Ectodermal cell (in vitro differentiated cells): ENCODE results near the gene ITGB8.

Experiments used
- H3K27ac ChIP-seq: 2 replicates; pipeline ENCODE4 v1.7.0; 2013; ENCODE audit warnings: mild to moderate bottlenecking, low read depth, low read length; ENCODE audit not compliant: insufficient read depth, poor library complexity, severe bottlenecking
- H3K27me3 ChIP-seq: 2 replicates; pipeline ENCODE4 v1.7.0; 2013; ENCODE audit warnings: mild to moderate bottlenecking, low read length; ENCODE audit not compliant: insufficient read depth, control insufficient read depth, poor library complexity, severe bottlenecking
- H3K36me3 ChIP-seq: one replicate; pipeline ENCODE4 v1.7.0; 2013; ENCODE audit warnings: low read length; ENCODE audit not compliant: control insufficient read depth, insufficient read depth
- H3K4me1 ChIP-seq: one replicate; pipeline ENCODE4 v1.7.0; 2013; ENCODE audit warnings: low read length; ENCODE audit not compliant: control insufficient read depth, insufficient read depth
- H3K4me3 ChIP-seq: 2 replicates; pipeline ENCODE4 v1.7.0; 2013; ENCODE audit warnings: low read depth, low read length, control low read depth; ENCODE audit not compliant: insufficient read depth
- H3K9me3 ChIP-seq: 2 replicates; pipeline ENCODE4 v1.7.0; 2013; ENCODE audit warnings: mild to moderate bottlenecking, low read length, moderate library complexity; ENCODE audit not compliant: control insufficient read depth
- WGBS, 2 experiments: methylation state at CpG; one replicate each; pipeline ENCODE4 v1.1.7; 2013; ENCODE audit warnings: missing lambda C conversion rate in 2 of 2; 5-methylcytosine and 5-hydroxymethylcytosine counted together

The ITGB8 gene

DNA sequence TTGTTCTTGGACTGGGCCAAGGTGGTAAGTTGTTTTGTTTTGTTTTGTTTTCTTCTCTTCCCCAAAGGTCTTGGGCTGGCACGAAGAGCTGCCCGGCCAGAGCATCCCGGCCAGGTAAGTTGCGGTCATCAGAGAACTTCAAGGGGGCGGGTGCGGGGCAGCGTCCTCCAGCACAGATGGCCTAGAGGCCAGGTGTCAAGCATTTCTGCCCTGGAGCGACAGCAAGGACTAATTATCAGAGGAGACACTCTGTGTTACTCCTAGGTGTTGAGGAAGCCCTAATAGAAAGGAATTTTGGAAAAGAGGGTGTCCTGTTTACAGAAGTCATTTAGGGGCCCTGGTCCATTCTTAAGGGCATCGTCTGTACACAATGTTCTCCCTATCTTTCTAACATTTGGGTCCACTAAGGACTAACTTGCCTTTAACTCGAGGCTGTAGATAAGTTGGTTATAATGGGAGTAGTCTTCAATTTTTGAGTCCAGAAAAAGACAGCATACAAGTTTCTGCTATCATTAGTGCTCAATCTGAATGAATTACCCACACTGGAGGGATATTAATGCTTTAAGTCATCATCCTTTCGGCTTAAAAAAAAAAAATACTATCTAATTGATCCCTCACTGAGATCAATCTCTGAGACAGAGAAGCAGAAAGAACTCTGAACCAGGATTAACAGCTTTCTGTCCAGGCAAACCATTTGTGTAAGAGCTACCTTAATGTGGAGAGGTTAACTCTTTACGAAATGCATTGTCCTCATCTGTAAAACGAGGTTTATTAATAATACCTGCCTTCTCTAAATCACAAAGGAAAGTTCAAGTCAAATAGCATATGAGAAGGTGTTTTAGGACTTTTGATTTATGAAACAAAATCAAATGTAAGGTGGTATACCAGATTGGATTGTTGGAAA lies 1.5 kb downstream of the ITGB8 start:
- Histone ChIP-seq H3K4me1 (no peaks in the 10 kb centered on the region), H3K27me3 (peaks cover 5% of the 10 kb centered on the region), H3K27ac (peak overlapping the region; percentile 99), H3K9me3 (no peaks in the 10 kb centered on the region), H3K36me3 (no peaks in the 10 kb centered on the region), H3K4me3 (peak overlapping the region; percentile 80)
- 17 to 25% methylated on average over 10 to 13 of the region's 13 CpGs for WGBS, 2 experiments

DNA sequence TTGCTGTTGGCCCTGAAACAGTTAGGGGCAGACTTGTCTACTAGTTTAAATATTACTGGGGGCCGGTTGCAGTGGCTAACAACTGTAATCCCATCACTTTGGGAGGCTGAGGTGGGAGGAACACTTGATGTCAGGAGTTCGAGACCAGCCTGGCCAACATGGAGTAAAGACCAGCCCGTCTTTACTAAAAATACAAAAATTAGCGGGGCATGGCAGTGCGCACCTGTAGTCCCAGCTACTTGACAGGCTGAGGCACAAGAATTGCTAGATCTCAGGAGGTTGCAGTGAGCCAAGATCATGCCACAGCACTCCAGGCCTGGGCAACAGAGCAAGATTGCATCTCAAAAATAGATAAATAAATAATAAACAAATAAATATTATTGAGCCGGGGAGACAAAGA lies 7.6 kb downstream of the ITGB8 start:
- Histone ChIP-seq H3K27me3 (no peaks in the 10 kb centered on the region), H3K4me1 (peaks cover 14% of the 10 kb centered on the region), H3K4me3 (no peak overlapping the region), H3K36me3 (no peaks in the 10 kb centered on the region), H3K9me3 (no peaks in the 10 kb centered on the region), H3K27ac (no peak overlapping the region)
- 92 to 97% methylated on average over 5 to 6 of the region's 6 CpGs for WGBS, 2 experiments

DNA sequence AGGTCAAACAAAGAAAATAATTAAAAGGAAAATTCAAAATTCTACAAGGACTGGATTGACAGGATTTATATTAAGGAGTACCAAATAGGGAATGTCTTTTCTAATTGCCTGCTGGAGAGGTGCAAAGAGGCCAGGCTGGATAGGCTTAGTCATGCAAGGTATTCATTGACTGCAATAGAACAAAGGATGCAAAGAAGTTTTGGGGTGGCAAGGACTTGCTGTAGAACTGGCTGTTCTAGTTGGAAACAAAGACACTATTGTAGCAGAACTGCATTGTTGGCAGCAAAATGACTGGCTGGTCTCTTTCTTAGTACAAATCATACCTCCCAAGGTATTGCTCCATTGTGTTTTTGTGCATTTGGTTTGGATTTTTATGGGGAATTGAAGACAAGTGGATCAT lies 10.1 kb downstream of the ITGB8 start:
- no peaks in the 10 kb centered on the region for H3K27me3 ChIP-seq
- H3K27ac ChIP-seq, result peak overlapping the region; percentile 40
- no peaks in the 10 kb centered on the region for H3K36me3 ChIP-seq

GRCh38 chr7:20343205-20343604 lies 12.5 kb downstream of the ITGB8 start:
- WGBS, 2 experiments, result 66 to 70% methylated on average over 3 of the region's 3 CpGs
- Histone ChIP-seq H3K36me3 (no peaks in the 10 kb centered on the region), H3K4me1 (peaks cover 14% of the 10 kb centered on the region), H3K9me3 (no peaks in the 10 kb centered on the region), H3K4me3 (no peak overlapping the region), H3K27me3 (no peaks in the 10 kb centered on the region), H3K27ac (no peak overlapping the region)

More for the DNA sequence above, 10.1 kb downstream of the ITGB8 start:
- Histone ChIP-seq H3K4me3 (no peak overlapping the region), H3K9me3 (no peaks in the 10 kb centered on the region), H3K4me1 (peaks cover 14% of the 10 kb centered on the region)

DNA sequence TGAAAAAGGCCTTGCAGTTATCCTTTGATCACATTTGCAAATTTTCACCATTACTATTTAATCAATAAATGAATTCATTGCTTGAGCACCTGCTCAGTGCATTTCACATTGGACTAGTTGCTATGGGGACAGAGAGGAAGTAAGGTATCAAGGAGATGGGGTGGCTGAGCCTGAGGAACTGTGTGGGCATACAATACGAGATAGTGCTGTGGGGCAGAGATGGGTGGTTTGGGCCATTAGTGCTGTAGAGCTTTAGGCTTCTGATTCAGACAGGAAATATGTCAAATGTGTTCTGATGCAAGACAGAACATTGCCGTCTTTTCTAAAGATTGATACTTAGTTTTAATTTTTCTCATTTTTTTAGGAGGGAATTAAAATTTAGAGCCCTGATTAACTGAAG lies 13.2 kb downstream of the ITGB8 start:
- Histone ChIP-seq H3K4me3 (no peak overlapping the region), H3K4me1 (peaks cover 14% of the 10 kb centered on the region), H3K36me3 (no peaks in the 10 kb centered on the region), H3K27ac (no peak overlapping the region), H3K9me3 (no peaks in the 10 kb centered on the region), H3K27me3 (no peaks in the 10 kb centered on the region)
- 68 to 97% methylated on average over 1 to 2 of the region's 2 CpGs for WGBS, 2 experiments

DNA sequence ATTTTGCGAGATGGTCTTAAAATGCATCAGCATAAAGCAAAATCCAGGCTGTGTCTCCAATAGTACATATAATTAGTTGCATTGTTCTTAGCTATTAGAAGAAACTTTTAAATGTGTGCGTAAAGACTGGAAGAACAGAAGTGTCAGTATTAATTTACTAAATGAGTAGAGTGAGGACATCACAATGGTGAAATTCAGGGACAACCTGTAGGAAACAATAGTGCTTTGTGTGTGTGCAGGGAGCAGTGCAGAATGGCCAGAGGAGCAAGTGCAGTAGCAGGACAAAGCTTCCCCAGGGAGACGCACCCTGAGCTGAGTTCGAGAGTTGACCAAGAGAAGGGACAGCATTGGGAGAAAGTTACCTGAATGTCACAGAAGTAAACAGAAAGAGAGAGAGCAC lies 13.7 kb downstream of the ITGB8 start:
- Histone ChIP-seq H3K27ac (no peak overlapping the region), H3K36me3 (no peaks in the 10 kb centered on the region)

DNA sequence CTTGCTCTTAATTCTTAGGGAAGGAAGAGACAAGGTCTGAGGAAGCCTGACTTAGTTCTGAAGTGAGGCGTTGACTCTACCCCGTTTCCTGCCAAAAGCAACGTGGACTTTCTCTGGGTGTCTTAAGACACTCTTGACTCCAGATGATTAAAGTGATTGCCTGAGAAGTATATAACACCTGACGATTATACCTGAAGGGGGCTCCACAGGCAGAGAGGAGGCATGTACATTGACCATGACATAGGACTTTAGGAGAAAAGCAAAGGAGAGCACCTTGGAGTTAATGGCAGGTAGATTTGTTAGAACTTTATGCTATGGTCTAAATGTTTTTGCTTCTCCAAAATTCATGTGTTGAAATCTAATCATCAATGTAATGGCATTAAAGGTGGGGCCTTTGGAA lies 15.9 kb downstream of the ITGB8 start:
- Histone ChIP-seq H3K4me1 (peaks cover 4% of the 10 kb centered on the region), H3K36me3 (no peaks in the 10 kb centered on the region), H3K4me3 (no peak overlapping the region), H3K27ac (no peak overlapping the region), H3K27me3 (no peaks in the 10 kb centered on the region), H3K9me3 (no peaks in the 10 kb centered on the region)
- 94 to 95% methylated on average over 4 of the region's 4 CpGs for WGBS, 2 experiments

More for the DNA sequence above, 13.7 kb downstream of the ITGB8 start:
- Histone ChIP-seq H3K4me3 (no peak overlapping the region), H3K27me3 (no peaks in the 10 kb centered on the region), H3K9me3 (no peaks in the 10 kb centered on the region), H3K4me1 (peaks cover 14% of the 10 kb centered on the region)
- WGBS, 2 experiments, result 95% methylated on average over 3 to 4 of the region's 4 CpGs

- H3K36me3 ChIP-seq, result no peaks in the 10 kb centered on the region
- H3K9me3 ChIP-seq, result no peaks in the 10 kb centered on the region
- no peak overlapping the region for H3K27ac ChIP-seq
- peaks cover 4% of the 10 kb centered on the region for H3K4me1 ChIP-seq
- H3K4me3 ChIP-seq, result no peak overlapping the region
- no peaks in the 10 kb centered on the region for H3K27me3 ChIP-seq
Observed at GRCh38 chr7:20347680-20348079, 17.0 kb downstream of the ITGB8 start.

DNA sequence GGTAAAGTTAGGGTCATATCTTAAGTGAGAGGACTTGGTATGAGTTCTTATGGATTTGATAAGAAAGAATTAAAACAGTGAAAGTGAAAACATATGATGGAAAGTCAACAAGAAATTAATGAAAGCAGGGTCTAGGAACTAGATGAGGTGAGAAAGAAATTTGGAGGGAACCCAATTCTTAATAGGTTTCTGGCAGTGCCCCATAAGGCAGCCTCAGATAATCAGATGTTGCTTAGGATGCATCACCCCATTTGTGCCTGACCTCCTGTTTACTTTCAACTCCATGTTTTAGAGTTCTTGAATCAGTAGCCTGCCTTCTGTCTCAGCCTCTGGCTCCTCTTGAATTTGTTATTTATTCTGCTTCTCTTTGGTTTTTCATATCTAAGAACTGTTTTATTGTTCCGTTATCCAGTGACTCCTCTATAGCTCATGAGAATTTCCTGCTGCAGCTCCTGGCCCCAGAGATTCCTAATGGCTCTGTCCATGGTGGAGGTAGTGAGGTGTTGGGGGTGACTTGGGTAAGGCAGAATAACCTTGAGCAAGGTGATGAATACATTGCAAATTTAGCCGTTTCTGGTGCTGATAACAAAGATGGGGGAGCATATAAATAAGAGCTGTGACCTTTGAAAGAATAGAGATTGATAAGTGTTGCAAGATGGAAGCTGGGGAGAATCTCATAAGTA lies 17.6 kb downstream of the ITGB8 start:
- H3K9me3 ChIP-seq, result no peaks in the 10 kb centered on the region
- 93 to 94% methylated on average over 2 of the region's 2 CpGs for WGBS, 2 experiments
- H3K36me3 ChIP-seq, result no peaks in the 10 kb centered on the region
- no peaks in the 10 kb centered on the region for H3K4me1 ChIP-seq
- H3K4me3 ChIP-seq, result no peak overlapping the region
- no peaks in the 10 kb centered on the region for H3K27me3 ChIP-seq
- no peak overlapping the region for H3K27ac ChIP-seq

DNA sequence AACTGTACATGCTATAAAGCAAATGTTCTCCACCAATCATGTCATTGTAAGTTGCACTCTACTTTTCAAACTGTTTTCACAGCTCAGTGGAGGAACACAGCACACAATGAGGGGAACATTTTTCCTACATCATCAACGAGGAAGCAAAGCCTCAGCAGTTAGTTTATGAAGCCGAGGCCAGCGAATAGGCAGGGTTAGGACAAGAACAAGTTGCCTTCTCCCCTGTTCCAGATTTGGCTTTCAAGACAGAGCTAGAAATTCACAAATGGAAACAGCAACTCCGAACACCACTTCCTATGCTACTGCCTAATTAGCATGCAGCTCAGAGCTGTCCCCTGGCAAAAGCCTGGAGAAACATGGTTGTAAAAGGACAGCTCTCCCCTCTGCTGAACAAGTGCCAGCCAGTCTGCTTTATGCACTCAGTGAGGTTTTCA lies 19.8 kb downstream of the ITGB8 start:
- 83 to 89% methylated on average over 4 of the region's 4 CpGs for WGBS, 2 experiments
- Histone ChIP-seq H3K27me3 (no peaks in the 10 kb centered on the region), H3K9me3 (no peaks in the 10 kb centered on the region), H3K4me3 (no peak overlapping the region), H3K27ac (no peak overlapping the region), H3K4me1 (peaks cover 4% of the 10 kb centered on the region), H3K36me3 (no peaks in the 10 kb centered on the region)
